ENCODE data around the gene SLC10A3. TPM values are rescaled to one million over a fixed set of nuclear protein-coding genes. Genes with fewer than 3 reads are reported as not detected.

SLC10A3 gene
- total and polyA plus RNA-seq, 2 donors (not counting 3 experiments of a cell fraction or from before 2014, with no cell fraction given), result 21.9 to 22.6 TPM

DNA sequence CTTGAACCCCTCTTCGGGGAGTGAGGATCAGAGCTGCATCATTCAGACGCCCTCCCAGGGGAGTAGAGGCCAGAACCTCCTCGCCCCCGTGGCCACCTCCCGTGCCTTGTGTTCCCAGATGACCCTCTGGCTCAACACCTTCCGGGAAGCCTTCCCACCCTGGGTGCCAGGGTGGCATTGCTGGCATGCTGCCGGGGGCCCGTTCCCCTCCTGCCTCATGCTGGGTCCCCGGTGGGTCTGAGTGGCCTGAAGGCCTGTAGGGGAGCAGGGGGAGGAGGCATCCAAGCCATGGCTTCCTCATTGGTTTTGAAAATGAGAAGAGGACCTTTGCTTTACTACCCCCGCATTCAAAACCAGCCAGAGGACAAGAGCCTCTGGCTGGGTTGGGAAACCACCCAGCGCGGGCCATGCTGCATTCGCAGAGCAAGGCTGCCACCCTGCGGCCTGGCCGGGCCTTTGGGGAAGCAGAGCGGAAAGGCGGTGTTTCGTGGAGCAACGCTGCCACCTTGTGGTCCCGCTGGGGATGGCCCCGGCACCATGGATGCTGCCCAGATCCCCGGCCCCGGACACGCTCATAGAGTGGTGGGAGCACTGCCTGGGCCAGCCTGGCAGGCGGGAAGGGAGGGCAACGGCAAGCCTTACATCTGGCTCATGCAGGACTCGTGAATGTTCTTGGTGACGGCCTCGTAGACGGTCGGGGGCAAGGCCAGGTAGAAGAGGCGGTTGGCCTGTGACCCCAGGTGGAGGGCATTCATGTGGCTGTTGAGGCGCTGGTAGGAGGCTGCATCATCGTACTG lies 44.3 kb upstream of the SLC10A3 start:
- ChIA-PET POLR2A (no interaction called here), CTCF (interaction anchor here (4.2 kb wide), 1 partner anchor 161 kb away, joined by 24 read pairs; the partner anchor contains the start of gene FLNA)
- no peak overlapping the region for H2AFZ ChIP-seq (ENCODE audit: low read depth, low read length)
- no peak overlapping the region for H3K4me2 ChIP-seq (ENCODE audit: insufficient read depth, low read length)
- H3K4me3 ChIP-seq (replicated peaks in 1 of 3; ENCODE audit: insufficient read depth in 1 of 3, low read depth in 1 of 3, low read length in 3 of 3), result no peak overlapping the region
- H4K20me1 ChIP-seq (replicated peaks; ENCODE audit: control insufficient read depth, extremely low read depth, insufficient read depth, low read length), result no peaks in the 10 kb centered on the region
- no TSS peak for BruUV-seq (replicated peaks)
- no peaks in the 10 kb centered on the region for H3K27me3 ChIP-seq (ENCODE audit: control insufficient read depth in 2 of 2, insufficient read depth in 2 of 2, low read length in 2 of 2)
- FAIRE-seq, result peak; percentile 99
- no peak overlapping the region for H3K9ac ChIP-seq (replicated peaks; ENCODE audit: extremely low read depth, insufficient read depth, low read length)
- peaks cover 10% of the 10 kb centered on the region for H3K79me2 ChIP-seq (ENCODE audit: control insufficient read depth, insufficient read depth, low read length)
- H3K27ac ChIP-seq (ENCODE audit: insufficient read depth, low read depth, low read length), result no peak overlapping the region
- peak; percentile 47 for TF ChIP-seq POLR2AphosphoS5 (IDR thresholded peaks at IDR 0.05; ENCODE audit: insufficient read depth, low read depth, low read length)
- TF ChIP-seq, protein P1, sequence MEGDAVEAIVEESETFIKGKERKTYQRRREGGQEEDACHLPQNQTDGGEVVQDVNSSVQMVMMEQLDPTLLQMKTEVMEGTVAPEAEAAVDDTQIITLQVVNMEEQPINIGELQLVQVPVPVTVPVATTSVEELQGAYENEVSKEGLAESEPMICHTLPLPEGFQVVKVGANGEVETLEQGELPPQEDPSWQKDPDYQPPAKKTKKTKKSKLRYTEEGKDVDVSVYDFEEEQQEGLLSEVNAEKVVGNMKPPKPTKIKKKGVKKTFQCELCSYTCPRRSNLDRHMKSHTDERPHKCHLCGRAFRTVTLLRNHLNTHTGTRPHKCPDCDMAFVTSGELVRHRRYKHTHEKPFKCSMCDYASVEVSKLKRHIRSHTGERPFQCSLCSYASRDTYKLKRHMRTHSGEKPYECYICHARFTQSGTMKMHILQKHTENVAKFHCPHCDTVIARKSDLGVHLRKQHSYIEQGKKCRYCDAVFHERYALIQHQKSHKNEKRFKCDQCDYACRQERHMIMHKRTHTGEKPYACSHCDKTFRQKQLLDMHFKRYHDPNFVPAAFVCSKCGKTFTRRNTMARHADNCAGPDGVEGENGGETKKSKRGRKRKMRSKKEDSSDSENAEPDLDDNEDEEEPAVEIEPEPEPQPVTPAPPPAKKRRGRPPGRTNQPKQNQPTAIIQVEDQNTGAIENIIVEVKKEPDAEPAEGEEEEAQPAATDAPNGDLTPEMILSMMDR (IDR thresholded peaks at IDR 0.05; ENCODE audit: extremely low read depth in 1 of 2, insufficient read depth in 1 of 2, low read depth in 1 of 2, low read length in 2 of 2), result peak; percentile 92 to 94
- TF ChIP-seq GATA2 (IDR thresholded peaks at IDR 0.05; ENCODE audit: insufficient read depth, insufficient read length, low read depth, low read length), result no peak
- intact Hi-C loops (cut with micrococcal nuclease), result loop anchor here (1.0 kb wide), 1 partner anchor 161 kb away; no protein-coding TSS in a partner anchor
- peak; percentile 63 for DNase-seq (ENCODE audit: low read depth, low spot score)
- H3K4me1 ChIP-seq (ENCODE audit: control insufficient read depth, extremely low read depth, insufficient read depth, low read length), result no peaks in the 10 kb centered on the region
- H3K9me3 ChIP-seq (replicated peaks; ENCODE audit: control insufficient read depth, insufficient read depth, low read length), result no peaks in the 10 kb centered on the region
- dilution Hi-C loops (cut with MboI; ENCODE audit: extremely low pct_ligation_motif_present, low sequenced_read_pairs), result no loop called here
- no peaks in the 10 kb centered on the region for H3K9me1 ChIP-seq (replicated peaks; ENCODE audit: control insufficient read depth, extremely low read depth, insufficient read depth, low read length)
- peaks cover 5 to 17% of the 10 kb centered on the region in 2 experiments for H3K36me3 ChIP-seq (ENCODE audit: control insufficient read depth in 2 of 2, extremely low read depth in 1 of 2, insufficient read depth in 2 of 2, low read length in 2 of 2)

DNA sequence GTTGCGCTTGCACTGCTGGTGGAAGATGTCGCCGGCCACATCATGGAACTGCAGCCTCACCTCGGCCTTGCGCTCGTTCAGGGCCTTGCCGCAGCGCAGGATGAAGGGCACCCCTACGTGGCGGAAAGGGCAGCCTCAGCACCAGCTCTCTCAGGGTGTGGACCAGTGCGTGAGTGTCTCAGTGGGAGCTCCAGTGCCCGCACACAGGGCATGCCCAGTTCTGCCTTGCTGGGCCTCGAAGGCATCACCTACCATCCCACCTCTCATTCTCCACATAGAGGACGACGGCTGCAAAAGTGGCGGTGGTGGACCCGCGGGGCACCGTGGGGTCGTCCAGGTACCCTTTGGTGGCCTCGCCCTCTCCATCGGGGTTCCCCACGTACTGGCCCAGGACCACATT lies 42.3 kb upstream of the SLC10A3 start:
- Histone ChIP-seq H4K20me1 (replicated peaks; ENCODE audit: control insufficient read depth, extremely low read depth, insufficient read depth, low read length) (no peaks in the 10 kb centered on the region), H3K9me1 (replicated peaks; ENCODE audit: control insufficient read depth, extremely low read depth, insufficient read depth, low read length) (no peaks in the 10 kb centered on the region), H3K27ac (ENCODE audit: insufficient read depth, low read depth, low read length) (no peak overlapping the region), H3K9ac (replicated peaks; ENCODE audit: extremely low read depth, insufficient read depth, low read length) (no peak overlapping the region), H3K36me3 (ENCODE audit: control insufficient read depth in 2 of 2, extremely low read depth in 1 of 2, insufficient read depth in 2 of 2, low read length in 2 of 2) (peaks cover 5 to 17% of the 10 kb centered on the region in 2 experiments), H3K4me1 (ENCODE audit: control insufficient read depth, extremely low read depth, insufficient read depth, low read length) (no peaks in the 10 kb centered on the region), H3K79me2 (ENCODE audit: control insufficient read depth, insufficient read depth, low read length) (peaks cover 3% of the 10 kb centered on the region), H3K4me2 (ENCODE audit: insufficient read depth, low read length) (no peak overlapping the region), H3K4me3 (replicated peaks in 1 of 3; ENCODE audit: insufficient read depth in 1 of 3, low read depth in 1 of 3, low read length in 3 of 3) (no peak overlapping the region), H3K9me3 (replicated peaks; ENCODE audit: control insufficient read depth, insufficient read depth, low read length) (no peaks in the 10 kb centered on the region), H2AFZ (ENCODE audit: low read depth, low read length) (no peak overlapping the region), H3K27me3 (ENCODE audit: control insufficient read depth in 2 of 2, insufficient read depth in 2 of 2, low read length in 2 of 2) (no peaks in the 10 kb centered on the region)
- ChIA-PET CTCF (interaction anchor here (4.2 kb wide), 1 partner anchor 159 kb away, joined by 24 read pairs; the partner anchor contains the start of gene FLNA), POLR2A (no interaction called here)
- no peak for FAIRE-seq
- no peak for DNase-seq (ENCODE audit: low read depth, low spot score)
- BruUV-seq (replicated peaks), result no TSS peak
- dilution Hi-C loops (cut with MboI; ENCODE audit: extremely low pct_ligation_motif_present, low sequenced_read_pairs) (no loop called here), intact Hi-C loops (cut with micrococcal nuclease) (no loop called here)
- TF ChIP-seq, protein P2, sequence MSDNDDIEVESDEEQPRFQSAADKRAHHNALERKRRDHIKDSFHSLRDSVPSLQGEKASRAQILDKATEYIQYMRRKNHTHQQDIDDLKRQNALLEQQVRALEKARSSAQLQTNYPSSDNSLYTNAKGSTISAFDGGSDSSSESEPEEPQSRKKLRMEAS (IDR thresholded peaks at IDR 0.05; ENCODE audit: insufficient read depth, insufficient read length), result no peak
- no peak for TF ChIP-seq EZH2 (IDR thresholded peaks at IDR 0.05; ENCODE audit: borderline replicate concordance, low read depth, low read length, severe bottlenecking)
- TF ChIP-seq FOS (IDR thresholded peaks at IDR 0.05; ENCODE audit: borderline replicate concordance, insufficient read depth, low read length), result no peak
- TF ChIP-seq, protein P1 (IDR thresholded peaks at IDR 0.05; ENCODE audit: extremely low read depth in 1 of 2, insufficient read depth in 1 of 2, low read depth in 1 of 2, low read length in 2 of 2), result no peak
- no peak for TF ChIP-seq POLR2AphosphoS5 (IDR thresholded peaks at IDR 0.05; ENCODE audit: insufficient read depth, low read depth, low read length)
- no peak for TF ChIP-seq POLR2A (IDR thresholded peaks at IDR 0.05; ENCODE audit: low read depth, low read length)
- no peak for TF ChIP-seq JUN (IDR thresholded peaks at IDR 0.05; ENCODE audit: borderline replicate concordance, insufficient read depth, insufficient read length, low read depth)
- TF ChIP-seq MYC (IDR thresholded peaks at IDR 0.05; ENCODE audit: low read depth, low read length), result no peak
- TF ChIP-seq GATA2 (IDR thresholded peaks at IDR 0.05; ENCODE audit: insufficient read depth, insufficient read length, low read depth, low read length), result no peak
